Measurements from ENCODE around the gene NR4A1. TPM values are rescaled to one million over a fixed set of nuclear protein-coding genes. Genes with fewer than 3 reads are reported as not detected.

The NR4A1 gene
- total RNA-seq, 1 experiment from 2014 or later: 25.8 TPM

DNA sequence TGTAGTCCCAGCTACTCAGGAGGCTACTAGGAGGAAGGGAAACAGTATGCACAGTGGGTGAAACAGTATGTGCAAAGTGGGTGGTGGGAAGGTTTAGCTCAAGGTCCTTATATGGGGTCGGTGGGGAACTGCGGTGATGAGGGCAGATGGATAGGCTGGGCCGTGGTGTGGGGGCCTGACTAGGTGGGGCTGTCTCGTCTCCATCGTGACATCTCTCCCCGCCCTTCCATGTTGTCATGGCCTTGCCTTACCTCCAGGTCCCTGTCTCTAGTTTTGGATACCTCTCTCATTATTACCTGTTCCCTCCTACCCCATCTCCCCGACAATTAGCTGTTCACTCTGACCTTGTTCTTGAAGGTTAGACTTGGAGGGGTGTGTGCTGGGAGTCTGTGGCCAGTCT is 4.4 kb upstream of the NR4A1 start:
- Histone ChIP-seq H3K4me1 (ENCODE audit: insufficient read depth, low read length) (no peaks in the 10 kb centered on the region), H2BK12ac (ENCODE audit: insufficient read length, low read depth, low read length) (no peak overlapping the region), H4K5ac (ENCODE audit: insufficient read length, low read depth, low read length) (no peak overlapping the region), H4K91ac (ENCODE audit: insufficient read length, low read depth, low read length) (no peak overlapping the region), H4K8ac (replicated peaks; ENCODE audit: insufficient read length, low read depth, low read length) (no peak overlapping the region), H3K14ac (ENCODE audit: insufficient read depth, low read length) (no peak overlapping the region), H2AFZ (ENCODE audit: low read length) (no peak overlapping the region), H3K79me2 (ENCODE audit: insufficient read depth, low read length) (no peaks in the 10 kb centered on the region), H3K9me3 (ENCODE audit: control insufficient read depth, low read depth, low read length) (no peaks in the 10 kb centered on the region), H3K4me2 (ENCODE audit: insufficient read depth, insufficient read length, low read length) (no peak overlapping the region), H2BK15ac (ENCODE audit: low read depth, low read length) (no peak overlapping the region), H2BK120ac (ENCODE audit: low read depth, low read length, poor library complexity, severe bottlenecking) (no peak overlapping the region), H2BK20ac (ENCODE audit: low read depth, low read length, poor library complexity, severe bottlenecking) (no peak overlapping the region), H2BK5ac (ENCODE audit: insufficient read length, low read length) (no peak overlapping the region), H4K20me1 (ENCODE audit: control insufficient read depth, insufficient read depth, insufficient read length) (no peaks in the 10 kb centered on the region), H3K4ac (ENCODE audit: low read depth, low read length) (no peak overlapping the region), H3T11ph (ENCODE audit: low read length) (no peak overlapping the region), H3K79me1 (ENCODE audit: insufficient read depth, low read depth, low read length, poor library complexity, severe bottlenecking) (no peaks in the 10 kb centered on the region), H3K23me2 (ENCODE audit: insufficient read length, low read depth, low read length, poor library complexity, severe bottlenecking) (peaks cover 17% of the 10 kb centered on the region), H3K27ac (ENCODE audit: insufficient read length, low read depth, low read length) (no peak overlapping the region), H3K9ac (ENCODE audit: extremely low read depth, insufficient read length, low read length) (no peak overlapping the region), H2AK5ac (ENCODE audit: insufficient read length, low read length) (no peak overlapping the region), H3K27me3 (ENCODE audit: insufficient read depth, low read length) (peaks cover 7% of the 10 kb centered on the region; the same call in 1 of the 2 replicates), H3K56ac (ENCODE audit: insufficient read length, low read depth, low read length) (no peak overlapping the region), H3K23ac (ENCODE audit: insufficient read length, low read depth, low read length) (no peak overlapping the region), H3K18ac (ENCODE audit: insufficient read length, low read depth, low read length) (no peak overlapping the region)
- no CpG with 5 or more reads among the region's 7 CpGs for WGBS (ENCODE audit: extremely low coverage, insufficient read length, low lambda C conversion rate)
- H3K9me3 Mint-ChIP-seq: no peaks in the 10 kb centered on the region; a peak in 1 of 5 replicates
- no peak overlapping the region for H3K4me3 Mint-ChIP-seq
- peaks cover 18 to 21% of the 10 kb centered on the region in 2 experiments for H3K4me1 Mint-ChIP-seq
- peaks cover 7 to 20% (median 9%) of the 10 kb centered on the region in 3 experiments for H3K36me3 Mint-ChIP-seq (ENCODE audit: insufficient read depth in 1 of 3, low read depth in 3 of 3)
- TF ChIP-seq, protein P1, sequence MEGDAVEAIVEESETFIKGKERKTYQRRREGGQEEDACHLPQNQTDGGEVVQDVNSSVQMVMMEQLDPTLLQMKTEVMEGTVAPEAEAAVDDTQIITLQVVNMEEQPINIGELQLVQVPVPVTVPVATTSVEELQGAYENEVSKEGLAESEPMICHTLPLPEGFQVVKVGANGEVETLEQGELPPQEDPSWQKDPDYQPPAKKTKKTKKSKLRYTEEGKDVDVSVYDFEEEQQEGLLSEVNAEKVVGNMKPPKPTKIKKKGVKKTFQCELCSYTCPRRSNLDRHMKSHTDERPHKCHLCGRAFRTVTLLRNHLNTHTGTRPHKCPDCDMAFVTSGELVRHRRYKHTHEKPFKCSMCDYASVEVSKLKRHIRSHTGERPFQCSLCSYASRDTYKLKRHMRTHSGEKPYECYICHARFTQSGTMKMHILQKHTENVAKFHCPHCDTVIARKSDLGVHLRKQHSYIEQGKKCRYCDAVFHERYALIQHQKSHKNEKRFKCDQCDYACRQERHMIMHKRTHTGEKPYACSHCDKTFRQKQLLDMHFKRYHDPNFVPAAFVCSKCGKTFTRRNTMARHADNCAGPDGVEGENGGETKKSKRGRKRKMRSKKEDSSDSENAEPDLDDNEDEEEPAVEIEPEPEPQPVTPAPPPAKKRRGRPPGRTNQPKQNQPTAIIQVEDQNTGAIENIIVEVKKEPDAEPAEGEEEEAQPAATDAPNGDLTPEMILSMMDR (conservative IDR thresholded peaks at IDR 0.05): no peak
- peaks cover 46% of the 10 kb centered on the region for H3K27me3 Mint-ChIP-seq (ENCODE audit: low read depth)
- DNase-seq: no peak
- H3K27ac Mint-ChIP-seq: no peak overlapping the region; a peak in 1 of 7 replicates

Data from H9 (cell line).